Daoy (cell line): ENCODE results near the gene MATR3. TPM values are rescaled to one million over a fixed set of nuclear protein-coding genes. Genes with fewer than 3 reads are reported as not detected.
"Not testable (repeated sequence)": the region's sequence is repeated elsewhere in the genome, so short reads cannot be mapped to it uniquely, and the experiment has no call there.

Source experiments
- DNase-seq: peaks from one replicate; pipeline ENCODE4 v3.0.0-alpha.2; 2015; ENCODE audit warnings: low read depth
- total RNA-seq: library from RNA; depleted of rRNA; stranded (reverse); fragments of >200 nt; shearing (Covaris generic); gene quantifications from 2 replicates; pipeline ENCODE4 v1.2.3, GENCODE V29; 2014; rRNA removed

The MATR3 gene, protein sequence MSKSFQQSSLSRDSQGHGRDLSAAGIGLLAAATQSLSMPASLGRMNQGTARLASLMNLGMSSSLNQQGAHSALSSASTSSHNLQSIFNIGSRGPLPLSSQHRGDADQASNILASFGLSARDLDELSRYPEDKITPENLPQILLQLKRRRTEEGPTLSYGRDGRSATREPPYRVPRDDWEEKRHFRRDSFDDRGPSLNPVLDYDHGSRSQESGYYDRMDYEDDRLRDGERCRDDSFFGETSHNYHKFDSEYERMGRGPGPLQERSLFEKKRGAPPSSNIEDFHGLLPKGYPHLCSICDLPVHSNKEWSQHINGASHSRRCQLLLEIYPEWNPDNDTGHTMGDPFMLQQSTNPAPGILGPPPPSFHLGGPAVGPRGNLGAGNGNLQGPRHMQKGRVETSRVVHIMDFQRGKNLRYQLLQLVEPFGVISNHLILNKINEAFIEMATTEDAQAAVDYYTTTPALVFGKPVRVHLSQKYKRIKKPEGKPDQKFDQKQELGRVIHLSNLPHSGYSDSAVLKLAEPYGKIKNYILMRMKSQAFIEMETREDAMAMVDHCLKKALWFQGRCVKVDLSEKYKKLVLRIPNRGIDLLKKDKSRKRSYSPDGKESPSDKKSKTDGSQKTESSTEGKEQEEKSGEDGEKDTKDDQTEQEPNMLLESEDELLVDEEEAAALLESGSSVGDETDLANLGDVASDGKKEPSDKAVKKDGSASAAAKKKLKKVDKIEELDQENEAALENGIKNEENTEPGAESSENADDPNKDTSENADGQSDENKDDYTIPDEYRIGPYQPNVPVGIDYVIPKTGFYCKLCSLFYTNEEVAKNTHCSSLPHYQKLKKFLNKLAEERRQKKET
- total RNA-seq: 333 and 391 TPM in 2 replicates

DNA sequence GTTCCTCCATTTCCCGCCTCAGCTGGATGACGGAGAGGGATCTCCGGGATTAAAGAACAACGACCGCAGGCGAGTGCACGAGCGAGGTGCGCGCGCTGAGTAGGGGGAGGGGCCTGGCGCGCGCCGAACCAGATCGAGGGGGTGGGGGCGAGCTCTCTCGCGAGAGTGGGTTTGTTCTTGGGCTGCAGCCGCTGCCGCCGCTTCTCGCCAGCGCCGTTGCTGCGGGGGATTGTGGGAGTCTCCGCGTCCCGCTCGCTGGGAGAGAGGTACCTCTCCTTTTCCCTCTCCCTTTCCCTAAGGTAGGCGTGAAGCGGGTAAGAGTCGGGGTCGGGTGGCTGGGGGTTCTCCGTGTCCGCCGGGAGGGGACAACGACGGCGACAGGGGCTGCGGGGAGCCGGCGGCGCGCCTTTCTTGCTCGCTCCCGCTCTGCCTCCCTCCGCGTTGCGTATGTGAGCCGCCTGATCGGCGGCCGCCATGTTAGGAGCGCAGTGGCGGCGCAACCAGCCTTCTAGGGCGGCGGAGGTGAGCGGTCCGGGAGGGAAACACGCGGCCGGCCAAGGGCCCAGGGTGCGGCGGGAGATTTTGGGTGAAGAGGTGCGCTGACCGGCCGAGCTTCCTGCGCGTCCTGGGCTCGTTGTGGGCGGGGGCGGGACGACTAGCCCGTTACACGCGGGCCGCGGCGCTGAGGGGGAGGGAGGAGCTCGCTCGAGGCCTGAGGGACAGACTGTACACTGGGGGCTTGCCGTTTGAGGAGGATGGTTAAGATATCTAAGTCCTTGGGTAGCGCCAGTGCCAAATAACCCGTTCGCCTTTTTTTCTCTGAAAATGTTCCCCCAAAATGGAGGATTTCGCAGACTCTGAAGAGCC, at the start of gene MATR3:
MATR3 (plus strand) TSS at position 234 of the 867 bp plus-strand sequence. CDS start 13,676 bp downstream, outside the sequence.
- DNase-seq: peak; percentile 98

DNA sequence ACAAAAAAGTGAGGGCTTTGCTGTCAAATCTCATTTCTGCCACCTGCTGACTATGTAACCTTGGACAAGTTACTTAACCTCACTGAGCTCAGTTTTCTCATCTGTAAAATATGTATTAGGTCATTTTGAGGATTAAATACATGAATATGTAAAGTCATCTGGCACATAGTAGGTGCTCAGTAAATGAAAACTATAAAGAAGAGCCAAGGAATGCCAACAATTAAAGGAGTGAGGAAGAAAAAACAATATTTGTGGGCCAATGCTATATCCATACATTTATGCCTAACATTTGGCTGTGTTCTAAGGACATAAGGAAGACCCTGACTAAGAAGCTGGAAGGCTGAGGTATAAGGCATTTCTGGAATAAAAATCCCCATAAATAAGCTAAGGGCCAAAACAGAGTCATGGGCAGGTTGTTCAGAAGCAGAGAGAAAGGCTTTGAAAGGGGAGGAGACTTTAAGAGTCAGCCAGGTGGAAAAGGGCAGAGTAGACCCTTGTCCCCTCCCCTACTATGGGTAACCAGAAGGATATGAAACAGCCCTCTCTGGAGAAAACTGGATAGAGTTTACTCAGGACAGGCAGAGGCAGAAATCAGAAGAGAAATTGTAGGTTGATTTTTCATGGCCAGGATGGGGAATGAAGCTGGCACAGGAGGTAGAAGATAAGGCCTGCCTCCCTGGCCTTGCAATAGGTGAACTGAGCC, 47.8 kb upstream of the MATR3 start:
- no peak for DNase-seq

DNA sequence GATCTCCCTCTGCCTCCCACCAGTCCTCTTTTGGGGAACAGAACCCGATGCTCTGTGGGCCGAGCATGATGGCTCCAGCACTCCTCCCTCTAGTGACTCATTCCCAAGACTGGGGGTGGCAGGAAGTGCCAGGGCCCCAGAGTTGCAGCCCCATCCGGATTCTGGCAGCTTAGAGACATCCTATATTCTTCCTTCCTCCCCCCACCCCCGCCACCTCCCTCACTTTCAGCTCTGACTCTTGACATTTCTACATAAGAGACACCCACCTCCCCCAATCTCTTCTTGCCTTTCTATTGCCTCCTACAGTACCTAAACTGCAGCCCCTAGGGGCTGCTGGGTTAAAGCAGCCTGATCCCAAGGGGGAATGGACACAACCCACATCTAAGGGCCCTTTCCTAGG, 47.1 kb upstream of the MATR3 start:
- DNase-seq: peak; percentile 83

DNA sequence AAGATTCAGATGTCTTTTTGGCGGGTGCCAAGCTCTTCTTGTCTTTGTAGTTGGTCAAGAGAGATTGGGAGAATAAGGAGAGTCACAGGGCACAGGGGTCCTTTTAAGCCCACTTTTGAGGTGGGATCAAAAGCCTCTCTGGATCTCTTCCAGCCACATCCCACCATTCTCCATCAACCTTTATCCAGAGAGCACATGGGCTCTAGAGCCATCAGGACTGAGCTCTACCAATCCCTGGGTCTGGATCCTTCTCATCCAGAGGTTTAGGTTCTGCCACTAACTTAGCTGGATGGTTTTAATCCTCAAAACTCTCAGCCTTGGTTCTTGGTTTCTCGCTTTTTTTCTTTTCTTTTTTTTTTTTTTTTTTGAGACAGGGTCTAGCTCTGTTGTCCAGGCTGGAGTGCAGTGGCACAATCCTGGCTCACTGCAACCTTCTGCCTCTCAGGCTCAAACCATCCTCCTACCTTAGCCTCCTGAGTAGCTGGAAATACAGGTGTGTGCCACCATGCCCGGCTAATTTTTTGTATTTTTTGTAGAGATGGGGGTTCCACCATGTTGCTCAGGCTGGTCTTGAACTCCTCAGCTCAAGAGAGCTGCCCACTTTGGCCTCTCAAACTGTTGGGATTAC, 44.6 kb upstream of the MATR3 start:
- no peak for DNase-seq

DNA sequence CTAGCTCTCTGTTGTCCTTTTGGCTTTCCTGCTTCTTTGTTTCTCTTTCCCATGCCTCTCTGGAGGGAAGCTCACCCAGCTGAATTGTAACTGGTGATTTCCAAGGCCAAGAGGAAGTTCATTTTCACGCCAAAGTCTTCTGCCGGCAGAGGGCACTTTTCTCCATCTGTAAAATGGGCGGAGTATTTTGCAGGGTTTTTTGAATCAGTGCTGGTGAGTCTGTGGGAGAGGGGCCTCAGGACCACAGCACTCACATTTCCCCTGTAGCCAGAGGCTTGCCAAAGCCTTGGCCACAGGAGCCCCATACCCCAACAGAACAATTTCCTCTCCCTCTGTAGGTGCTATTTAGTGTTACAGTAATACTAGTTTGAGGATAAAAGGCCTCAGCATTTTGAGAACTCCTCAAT, 42.3 kb upstream of the MATR3 start:
- peak; percentile 28 for DNase-seq

DNA sequence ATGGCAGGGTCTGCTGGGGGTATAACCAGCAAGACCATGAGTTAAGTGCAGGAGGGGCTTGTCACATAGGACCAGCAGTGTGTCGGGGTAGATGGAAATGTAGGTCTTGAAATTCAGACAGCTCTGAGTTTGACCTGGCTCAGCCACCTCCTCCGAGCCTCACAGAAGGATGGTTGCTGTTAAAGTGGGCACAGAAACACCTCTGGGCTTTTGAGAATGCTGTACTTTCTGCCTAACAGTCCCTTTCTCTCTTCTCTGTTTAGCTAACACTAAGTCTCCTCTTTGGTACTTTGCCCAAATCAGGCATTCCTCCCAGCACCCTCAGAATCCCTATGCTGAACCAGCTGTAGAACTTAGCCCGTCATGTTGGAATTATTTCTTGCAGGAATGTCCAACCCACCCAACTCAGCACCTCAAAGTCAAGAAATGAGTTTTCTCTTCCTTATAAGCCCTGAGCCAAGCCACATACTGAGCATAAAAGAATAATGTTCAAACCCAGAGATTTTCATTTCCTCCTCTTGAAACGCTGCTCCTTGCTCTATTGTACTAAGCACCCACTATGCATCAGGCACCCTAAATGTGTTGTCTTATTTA, 41.7 kb upstream of the MATR3 start:
- no peak for DNase-seq

DNA sequence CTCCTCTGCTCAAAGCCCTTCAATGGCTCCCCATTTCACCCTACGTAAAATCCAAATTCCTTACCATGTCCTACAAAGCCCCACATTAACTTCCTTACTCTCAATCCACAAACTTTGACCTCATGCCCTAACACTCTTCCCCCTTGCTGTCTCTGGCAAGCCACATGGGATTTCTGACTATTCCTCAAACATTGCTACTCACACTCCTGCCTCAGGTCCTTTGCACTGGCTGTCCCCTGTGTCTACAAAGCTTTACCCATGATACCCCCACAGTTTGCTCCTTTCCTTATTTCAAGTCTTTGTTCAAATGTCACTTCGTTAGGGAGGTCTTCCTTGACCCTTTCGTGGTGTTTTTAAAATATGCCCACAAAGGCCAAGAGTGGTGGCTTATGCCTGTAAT, 40.4 kb upstream of the MATR3 start:
- DNase-seq: no peak

DNA sequence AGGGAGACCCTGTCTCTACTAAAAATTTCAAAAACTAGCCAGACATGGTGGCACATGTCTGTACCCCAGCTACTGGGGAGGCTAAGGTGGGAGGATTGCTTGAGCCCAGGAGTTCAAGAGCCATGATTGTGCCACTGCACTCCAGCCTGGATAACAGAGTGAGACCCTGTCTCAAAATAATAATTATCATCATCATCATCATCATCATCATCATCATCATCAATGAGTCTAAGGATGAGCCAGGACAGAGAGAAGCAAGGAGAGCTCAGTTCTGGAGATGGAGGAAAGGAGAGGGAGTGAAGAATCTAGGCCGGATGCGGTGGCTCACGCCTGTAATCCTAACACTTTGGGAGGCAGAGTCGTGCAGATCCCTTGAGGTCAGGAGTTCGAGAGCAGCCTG, 36.7 kb upstream of the MATR3 start:
- DNase-seq: no peak

DNA sequence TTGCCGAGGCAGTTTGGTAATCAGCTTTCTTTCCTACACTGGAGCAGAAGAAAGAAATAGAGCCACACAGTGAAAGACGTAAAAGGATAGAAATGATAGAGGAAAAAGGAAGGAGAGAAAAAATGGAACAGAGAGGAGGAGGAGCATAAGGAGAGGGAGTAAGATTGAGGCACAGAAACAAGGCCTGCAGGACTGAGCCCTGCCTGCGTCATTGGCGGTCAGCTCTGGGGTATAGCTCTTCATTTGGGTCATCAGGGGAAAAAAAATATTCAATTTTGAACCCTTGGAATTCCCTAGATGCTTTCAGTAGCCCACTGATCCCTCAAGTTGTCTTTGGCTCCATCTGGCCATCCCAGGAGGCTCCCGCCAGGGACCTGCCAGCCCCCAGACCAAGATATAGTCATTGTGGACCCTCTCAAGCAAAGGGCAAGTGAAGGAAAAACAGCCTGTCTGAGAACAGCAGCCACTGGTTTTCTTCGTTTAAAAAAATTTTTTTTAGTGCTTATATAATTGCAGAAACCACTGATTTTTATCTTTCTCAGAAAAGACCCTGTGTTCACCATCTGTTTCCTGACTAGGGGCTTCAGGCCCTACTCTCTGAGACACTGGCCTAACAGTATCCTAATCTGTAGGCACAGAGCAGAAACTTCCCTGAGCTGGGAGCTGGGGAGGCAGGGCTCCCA, 31.3 kb upstream of the MATR3 start:
- DNase-seq: no peak

DNA sequence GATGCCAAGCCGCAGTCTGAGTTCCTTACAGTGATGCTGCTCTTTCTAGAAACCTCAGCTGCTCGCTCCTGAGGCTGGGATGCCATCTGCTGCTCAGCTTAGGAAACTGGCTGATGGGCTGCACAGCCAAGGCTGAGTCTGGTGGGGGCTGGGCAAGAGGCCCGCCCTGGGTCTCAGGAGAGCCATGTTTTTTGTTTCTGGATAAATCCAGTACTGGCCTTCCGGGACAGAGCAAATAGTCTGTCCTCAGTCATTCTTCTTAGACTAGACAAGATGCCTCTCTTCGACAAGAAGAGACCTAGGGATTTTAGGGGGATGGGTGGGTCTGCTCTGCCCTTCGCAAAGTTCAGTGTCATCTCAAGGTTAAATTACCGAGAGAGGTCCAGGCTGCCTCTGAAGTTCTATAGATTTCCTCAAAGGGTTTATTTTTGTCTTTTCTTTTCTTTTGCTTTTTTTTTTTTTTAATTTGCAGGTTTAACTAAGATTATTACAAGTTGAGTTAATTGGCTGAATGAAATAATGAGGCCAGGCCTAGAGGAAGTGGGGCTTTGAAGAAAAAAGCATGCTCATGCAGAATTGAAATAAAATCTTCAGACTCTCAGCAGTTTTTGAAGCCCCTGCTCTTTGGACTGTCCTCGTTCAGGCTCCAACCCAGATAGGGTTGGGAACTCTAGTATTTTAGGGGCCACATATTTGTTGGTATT, 30.6 kb upstream of the MATR3 start:
- DNase-seq: peak; percentile 88

DNA sequence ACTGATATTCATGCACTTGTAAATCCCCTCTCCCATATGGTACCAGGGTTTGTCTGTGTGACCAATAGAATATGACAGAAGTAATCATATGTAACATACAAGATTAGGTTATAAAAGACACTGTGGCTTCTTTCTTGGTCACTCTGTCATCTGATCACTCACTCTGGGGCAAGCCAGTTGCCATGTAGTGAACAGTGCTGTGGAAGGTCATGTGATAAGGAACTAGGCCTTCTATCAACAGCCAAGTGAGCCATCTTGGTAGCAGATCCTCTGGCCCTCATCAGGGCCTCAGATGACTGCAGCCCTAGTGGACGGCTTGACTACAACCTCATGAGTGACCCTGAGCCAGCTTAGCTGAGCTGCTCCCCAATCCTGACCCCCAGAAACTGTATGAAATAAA, 30.0 kb upstream of the MATR3 start:
- DNase-seq: no peak

DNA sequence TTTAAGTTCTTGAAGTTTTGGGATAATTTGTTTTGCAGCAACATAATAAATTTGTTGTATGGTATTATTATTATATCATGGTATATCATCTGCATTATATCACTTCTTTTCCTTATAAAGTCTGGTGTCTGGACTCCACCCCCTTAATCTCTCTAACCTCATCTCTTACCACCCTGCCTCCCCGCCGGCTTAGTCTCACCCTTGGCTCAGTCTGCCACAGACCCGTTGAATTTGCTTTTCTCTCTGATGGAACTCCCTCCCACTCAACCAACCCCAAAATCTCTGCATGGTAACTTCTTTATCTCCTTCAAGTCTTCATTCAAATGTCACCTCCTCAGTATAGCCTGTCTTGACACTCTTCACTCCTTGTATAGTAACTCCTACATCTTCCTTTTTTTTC, 29.6 kb upstream of the MATR3 start:
- no peak for DNase-seq

DNA sequence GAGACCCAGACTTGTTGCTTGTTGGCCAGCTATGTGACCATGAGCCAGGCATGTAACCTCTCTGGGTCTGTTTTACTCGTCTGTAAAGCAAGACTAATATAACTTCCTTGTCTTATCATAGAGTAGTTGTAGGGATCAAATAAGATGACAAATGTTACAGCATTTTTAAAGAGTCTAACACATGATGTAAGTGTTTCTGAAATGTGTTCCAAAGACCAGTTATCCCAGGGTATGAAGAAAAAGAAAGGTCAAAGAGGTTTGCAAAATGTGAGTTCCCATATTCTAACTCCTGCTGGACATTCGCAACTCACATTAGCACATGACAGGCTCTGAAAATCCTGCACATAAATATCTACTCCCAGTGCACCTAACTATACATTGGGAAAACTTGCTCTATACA, 28.5 kb upstream of the MATR3 start:
- no peak for DNase-seq

DNA sequence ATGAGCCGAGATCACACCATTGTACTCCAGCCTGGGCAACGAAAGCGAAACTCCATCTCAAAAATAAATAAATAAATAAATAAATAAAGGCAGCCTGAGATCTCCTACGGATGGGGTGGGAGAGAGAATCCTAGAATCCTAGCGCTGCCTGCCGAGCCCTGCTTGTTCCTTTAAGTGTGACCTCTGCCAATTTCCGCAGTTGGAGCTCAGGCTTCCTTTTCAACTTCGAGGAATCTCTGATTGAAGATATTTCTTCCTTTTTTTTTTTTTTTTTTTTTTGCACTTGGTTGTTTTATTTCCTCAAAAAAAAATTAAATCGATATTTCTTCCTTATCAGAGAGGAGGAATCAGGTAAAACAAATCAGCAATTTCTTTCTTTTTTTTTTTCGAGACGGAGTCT, 27.3 kb upstream of the MATR3 start:
- no peak for DNase-seq

DNA sequence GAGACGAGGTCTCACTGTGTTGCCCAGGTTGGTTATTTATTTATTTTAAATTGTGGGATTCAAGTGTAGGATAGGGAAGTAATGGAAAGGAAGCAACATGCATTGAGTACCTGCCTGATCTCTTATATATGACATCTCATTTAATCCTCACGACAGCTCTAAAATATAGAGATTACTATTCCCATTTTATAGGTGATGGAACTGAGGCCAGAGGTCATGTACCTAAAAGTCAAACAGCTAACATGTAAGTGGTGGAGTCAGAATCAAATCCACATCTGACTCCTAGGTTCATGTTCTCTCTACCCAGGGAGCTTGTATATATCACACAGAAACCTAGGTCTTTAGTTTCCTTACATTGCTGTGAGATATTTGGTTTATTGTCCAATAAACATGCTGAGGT, 26.1 kb upstream of the MATR3 start:
- no peak for DNase-seq

DNA sequence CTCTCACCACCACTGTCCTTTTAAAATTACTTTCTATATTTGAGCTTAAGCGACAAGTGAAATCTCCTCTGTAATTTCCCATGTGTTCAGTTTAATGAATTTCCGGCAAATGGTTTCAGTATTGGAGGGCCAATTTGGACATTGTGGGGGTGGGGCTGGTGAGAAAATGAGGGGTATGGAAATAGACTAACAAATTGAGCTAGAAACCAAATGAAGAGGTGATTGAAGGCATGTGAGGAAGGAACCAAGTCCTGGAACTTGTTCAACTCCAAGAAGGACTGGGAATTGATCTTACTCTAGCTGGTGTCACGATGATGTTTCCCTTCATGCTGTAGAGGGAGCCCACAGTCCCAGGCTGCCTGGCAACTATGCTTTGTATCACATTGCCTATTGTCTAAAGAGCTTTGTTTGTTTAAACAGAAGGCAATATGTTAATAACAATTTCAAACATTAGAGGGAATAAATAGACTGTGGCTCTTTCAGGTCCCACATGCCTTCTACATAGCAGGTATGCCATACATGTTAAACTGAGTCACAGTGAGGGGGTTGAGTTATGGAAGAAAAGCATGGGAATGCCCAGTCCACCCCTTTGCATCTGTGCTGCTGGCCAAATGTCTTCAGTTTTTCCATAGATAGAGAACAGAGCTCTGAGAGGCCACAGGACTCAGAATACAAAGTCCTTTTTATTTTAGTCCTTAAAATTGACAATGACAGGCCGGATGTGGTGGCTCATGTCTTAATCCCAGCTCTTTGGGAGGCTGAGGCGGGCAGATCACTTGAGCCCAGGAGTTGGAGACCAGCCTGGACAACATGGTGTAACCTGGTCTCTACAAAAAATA, 25.0 kb upstream of the MATR3 start:
- DNase-seq: no peak

DNA sequence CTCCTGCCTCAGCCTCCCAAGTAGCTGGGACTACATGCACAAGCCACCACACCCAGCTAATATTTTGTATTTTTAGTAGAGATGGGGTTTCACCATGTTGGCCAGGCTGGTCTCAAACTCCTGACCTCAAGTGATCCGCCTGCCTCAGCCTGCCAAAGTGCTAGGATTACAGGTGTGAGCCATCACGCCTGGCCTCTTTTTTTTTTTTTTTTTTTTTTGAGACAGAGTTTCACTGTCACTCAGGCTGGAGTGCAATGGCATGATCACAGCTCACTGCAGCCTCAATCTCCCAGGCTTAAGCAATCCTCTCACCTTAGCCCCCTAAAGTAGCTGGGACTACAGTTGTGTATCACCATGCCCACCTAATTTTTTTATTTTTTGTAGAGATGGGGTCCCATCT, 22.8 kb upstream of the MATR3 start:
- DNase-seq: not testable (repeated sequence)
